ENCODE measurements around the gene CDK5RAP1.

CDK5RAP1 gene

GRCh38 chr20:33377366-33377765 lies 24.0 kb downstream of the CDK5RAP1 start:
- DNase-seq: no peak

DNA sequence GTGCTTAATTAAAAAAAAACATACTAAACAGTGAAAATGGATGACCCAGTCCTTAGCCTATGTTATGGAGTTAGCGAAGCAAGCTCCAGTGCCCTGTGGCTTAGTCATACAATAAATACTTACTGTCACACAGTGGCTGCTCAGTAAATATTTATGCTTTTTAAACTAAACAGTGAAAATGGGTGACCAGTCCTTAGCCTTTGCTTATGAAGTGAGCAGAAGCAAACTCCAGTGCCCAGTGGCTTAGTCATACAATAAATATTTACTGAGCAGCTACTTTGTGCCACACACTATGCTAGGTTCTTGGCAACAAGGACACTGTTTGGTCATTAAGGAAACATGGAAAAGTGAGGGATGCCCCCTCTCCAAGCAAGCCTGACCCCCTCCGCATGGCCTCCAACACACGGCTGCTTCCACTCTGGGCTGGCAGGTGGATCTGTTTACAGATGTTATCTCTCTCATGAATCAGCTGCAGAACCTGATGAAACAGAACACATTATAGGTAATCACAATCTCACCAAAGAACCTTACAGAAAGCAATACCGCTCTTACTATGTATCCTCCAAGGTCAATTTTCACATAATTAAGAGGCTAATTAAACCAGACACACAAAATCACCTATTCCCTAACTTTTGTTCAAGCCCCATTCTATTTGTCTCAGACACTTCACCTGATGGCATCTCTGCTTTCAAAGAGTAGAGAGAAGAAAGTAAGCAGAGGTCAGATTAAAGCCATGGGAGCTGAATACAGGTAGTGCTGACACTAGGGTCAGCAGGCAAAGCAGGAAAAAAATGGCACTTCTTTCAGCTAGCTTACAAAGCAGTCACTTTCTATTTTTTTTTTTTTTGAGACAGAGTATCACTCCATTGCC lies 27.3 kb downstream of the CDK5RAP1 start:
- DNase-seq: no peak

DNA sequence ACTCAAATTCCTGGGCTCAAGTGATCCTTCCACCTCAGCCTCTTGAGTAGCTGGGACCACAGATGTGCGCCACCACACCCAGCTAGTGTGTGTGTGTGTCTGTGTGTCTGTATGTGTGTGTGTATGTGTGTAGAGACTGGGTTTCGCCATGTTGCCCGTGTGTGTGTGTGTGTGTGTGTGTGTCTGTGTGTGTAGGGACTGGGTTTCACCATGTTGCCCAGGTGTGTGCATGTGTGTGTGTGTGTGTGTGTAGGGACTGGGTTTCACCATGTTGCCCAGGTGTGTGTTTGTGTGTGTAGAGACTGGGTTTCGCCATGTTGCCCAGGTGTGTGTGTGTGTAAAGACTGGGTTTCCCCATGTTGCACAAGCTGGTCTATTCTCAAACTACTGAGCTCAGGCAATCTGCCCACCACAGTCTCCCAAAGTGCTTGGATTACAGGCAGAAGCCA lies 28.3 kb downstream of the CDK5RAP1 start:
- no peak for DNase-seq

GRCh38 chr20:33370291-33370690 lies 31.0 kb downstream of the CDK5RAP1 start:
- DNase-seq: no peak

GRCh38 chr20:33362898-33363297 lies 38.4 kb downstream of the CDK5RAP1 start:
- DNase-seq: no peak

DNA sequence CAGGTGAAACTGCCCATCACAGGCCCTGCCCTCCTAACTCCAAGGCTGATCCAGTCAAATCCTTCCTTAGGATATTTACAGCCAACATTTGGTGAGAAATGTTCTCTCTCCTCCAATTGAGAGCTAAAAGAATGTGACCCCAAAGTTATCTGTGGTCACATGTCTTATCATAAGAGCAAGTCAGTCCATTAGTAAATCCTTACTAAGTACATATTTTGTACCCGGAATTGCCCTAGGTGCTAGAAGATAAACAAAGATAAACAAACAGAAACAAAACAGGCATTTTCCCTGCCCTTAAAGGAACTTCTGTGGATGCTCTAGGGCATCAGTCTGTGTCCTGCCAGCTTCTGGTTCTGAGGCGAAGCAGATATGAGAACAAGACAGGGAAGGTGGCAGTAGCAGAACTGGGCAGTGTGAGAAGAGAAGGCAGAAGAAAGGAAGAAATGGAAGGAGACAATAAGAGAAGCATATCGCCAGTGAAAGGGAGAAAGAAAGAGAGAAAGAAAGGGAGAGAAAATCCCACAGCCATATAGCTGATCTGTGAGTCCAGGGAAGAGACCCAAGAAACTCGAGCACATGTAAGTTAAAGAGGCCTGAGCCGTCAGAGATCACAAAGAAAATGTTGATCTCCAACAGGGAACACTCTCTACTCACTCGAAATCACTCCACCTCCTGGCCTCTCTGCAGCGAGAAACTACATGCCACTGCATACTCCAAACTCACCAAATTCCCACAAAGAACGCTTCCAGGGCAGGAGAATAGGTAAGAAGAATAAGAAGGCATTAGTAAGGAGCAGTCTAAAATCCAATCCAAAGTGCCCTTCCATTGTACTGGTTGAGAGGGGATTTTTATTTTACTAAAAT lies 41.7 kb downstream of the CDK5RAP1 start:
- no peak for DNase-seq

DNA sequence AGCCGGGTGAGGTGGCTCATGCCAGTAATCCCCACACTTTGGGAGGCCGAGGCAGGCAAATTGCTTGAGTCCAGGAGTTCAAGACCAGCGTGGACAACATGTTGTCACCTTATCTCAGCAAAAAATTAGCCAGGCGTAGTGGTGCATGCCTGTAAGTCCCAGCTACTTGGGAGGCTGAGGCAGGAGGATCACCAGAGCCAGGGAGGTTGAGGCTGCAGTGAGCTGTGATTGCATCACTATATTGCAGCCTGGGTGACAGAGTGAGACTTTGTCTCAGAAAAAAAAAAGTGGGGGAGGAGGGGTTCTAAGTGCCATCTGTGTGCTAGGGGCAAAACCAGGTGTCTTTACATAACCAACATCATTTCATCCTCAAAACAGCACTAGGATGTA lies 48.3 kb downstream of the CDK5RAP1 start:
- no peak for DNase-seq

DNA sequence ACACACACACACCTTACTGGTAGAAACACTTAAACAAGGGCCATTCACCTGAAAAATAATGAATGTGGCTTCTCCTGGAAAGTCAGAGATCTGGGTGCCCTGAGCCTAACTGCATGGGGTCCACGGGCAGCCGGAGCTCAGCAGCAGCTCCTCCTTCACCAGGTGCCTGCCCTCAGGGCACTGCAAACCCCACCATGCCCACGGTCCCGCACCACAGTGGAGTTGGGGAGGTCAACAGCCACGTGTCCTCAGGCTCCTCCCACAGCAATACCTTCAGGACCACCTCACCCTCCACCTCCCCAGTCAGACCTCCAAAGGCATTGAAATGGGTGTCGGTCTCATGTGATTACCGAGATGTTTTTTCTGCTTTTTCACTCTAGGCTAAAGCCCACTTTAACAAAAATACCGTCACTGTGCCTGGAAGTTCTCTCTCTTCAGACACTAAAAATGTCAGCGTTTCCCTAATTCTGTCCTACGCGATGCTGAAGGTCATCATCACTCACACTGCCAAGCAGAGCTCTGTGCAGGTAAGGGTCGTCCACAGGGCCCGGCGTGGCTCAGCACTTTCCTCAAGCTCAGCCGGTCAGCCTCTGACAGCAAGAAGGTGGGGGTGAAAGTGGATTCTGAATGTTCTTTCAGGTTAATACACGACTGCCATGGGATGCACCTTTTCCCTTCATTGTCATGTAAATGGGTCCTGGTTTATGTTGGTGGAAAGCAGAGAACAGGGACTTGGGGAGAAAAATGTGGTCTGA lies 48.9 kb downstream of the CDK5RAP1 start:
- no peak for DNase-seq

DNA sequence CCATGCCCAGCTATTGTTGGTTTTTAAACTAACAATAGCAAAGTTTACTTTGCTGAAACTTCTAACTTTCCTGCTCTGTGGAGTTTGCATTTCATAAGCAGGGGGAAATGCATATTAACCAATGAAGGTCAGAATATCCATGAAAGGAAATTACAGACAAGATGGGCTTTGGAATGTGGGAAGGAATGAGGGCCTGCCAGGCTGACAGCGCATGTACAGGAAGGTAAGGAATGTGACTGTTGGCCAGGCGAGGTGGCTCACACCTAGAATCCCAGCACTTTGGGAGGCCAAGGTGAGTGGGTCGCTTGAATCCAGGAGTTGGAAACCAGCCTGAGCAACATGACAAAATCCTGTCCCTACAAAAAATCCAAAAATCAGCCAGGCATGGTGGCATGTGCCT lies 49.6 kb downstream of the CDK5RAP1 start:
- DNase-seq: no peak

DNA sequence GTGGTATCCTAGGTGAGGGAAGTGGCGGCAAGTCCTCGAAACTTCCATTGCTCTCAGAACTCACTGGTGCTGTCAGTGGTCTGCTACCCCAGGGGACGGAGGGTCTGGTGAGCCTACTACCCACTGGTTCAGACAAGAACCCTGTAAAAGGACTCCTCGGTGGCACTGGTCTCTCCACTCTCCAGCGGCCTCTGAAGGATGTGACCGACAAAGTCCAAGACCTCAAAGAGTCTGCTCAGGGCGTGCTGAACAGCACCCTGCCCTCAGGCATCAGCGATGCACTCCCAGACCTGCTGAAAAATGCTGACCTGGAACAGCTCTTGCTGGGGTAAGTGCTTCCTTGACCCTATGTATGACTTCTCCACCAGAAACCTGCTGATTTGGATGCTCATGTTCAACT lies 51.8 kb downstream of the CDK5RAP1 start:
- no peak for DNase-seq

DNA sequence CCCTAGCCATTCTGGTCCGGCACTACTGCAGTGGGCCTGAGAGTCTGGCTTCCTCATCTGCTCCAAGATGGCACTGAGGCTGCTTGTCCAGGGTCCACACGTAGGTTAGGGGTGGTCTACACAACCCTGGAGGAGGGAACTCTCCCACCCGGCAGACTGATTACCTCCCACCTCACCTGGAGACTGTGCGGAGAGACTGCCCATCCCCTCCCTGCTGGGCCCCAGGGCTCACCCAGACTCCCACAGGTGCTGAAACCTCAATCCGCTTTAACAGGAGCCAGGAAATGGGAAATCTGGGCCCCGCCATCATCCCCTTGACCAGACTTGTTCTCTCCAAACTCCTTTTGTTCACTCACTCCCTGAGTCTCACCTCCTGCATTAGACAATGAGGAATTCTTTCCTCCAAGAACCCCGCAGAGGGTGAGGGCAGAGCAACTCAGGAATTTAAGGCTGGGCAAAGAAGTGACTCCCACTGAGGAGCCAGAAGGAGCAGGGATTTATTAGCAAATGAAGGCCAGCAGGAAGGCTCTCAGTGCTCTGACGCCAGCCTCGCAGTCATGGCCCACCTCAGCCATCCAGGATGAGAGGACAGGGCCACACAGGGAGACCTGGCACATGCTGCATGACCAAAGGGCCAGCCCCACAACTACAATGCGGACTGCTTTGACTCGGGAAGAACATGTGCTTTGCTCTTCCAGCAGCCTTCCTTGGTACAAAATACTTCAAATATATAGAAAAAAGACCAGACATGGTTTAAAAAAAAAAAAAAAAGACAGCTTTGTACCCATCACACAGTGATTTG lies 53.0 kb downstream of the CDK5RAP1 start:
- DNase-seq: no peak

- DNase-seq: no peak
Observed at GRCh38 chr20:33345342-33345741, 56.0 kb downstream of the CDK5RAP1 start.

GRCh38 chr20:33343521-33343920 lies 57.8 kb downstream of the CDK5RAP1 start:
- DNase-seq: no peak

GRCh38 chr20:33339515-33340058 lies 61.7 kb downstream of the CDK5RAP1 start:
- no peak for DNase-seq

- DNase-seq: no peak
Observed at GRCh38 chr20:33338467-33339258, 62.7 kb downstream of the CDK5RAP1 start.

DNA sequence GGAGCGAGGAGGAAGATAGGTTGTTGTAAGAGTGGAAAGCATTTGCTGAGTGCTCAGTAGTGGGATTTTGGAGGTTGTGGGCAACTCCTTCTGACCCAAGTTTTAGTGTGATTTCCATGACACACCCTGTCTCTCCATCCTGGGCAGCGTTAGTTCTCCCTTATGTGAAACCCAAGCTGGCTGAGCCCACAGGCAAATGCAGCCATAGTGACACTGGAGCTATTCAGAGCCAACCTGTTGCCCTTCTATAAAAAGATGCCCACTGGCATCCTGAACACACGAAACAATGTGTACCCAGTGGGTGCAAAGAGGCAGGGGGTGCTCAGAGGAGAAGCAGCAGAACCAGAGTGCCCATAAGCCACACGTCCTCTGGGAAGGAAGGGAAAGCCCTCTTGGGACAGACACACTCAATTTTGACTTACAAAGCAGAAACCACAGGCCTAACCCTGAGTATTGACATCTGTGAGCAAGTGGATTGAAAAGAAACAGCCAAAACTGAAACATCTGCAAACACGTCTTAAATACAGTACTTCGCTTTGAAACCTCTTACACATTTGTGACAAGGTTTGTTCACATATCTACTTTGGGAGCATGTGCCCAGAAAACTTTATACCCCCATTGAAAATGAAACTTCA lies 63.7 kb downstream of the CDK5RAP1 start:
- no peak for DNase-seq

DNA sequence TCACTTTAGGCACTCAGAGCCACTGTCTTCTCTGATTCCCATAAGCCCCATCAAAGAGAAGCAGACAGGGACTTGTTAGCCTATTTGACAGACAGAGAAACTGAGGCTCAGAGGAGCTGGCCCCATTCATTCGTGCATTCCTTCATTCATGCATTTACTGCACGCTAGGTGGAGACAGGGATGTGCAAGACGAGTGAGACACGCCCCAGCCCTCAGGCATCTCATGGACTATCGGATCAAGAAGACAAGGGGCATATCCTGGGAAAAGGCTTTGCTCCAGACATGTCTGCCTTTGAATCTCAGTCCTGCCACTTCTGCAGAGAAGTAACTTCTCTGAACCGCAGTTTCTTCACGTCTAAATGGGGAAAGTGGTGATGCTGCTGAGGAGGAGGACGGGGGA lies 64.2 kb downstream of the CDK5RAP1 start:
- no peak for DNase-seq

- DNase-seq: no peak
Observed at GRCh38 chr20:33336375-33336774, 64.9 kb downstream of the CDK5RAP1 start.

DNA sequence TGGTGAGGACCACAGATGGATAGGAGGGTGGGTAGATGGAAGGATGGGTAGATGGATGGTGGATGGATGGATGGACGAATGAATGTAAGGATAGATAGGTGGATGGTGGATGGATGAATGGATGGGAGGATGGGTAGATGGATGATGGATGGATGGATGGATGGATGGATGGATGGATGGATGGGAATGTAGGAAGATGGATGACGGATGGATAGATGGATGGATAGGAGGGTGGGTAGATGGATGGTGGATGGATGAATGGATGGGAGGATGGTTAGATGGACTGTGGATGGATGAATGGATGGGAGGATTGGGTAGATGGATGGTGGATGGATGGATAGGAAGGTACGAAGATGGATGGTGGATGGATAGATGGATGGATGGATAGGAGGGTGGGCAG lies 67.2 kb downstream of the CDK5RAP1 start:
- no peak for DNase-seq

GRCh38 chr20:33333616-33334015 lies 67.7 kb downstream of the CDK5RAP1 start:
- DNase-seq: no peak
